Breast epithelium (tissue), 3 donors: Measurements from ENCODE around the gene AFAP1.

Experiments used
- POLR2A ChIP-seq: fragments of 450-650 bp; IDR thresholded peaks from one replicate; pipeline ENCODE4 v1.6.1; 2016; ENCODE audit warnings: antibody characterized with exemption, mild to moderate bottlenecking, moderate library complexity
- POLR2AphosphoS5 ChIP-seq, 3 donors: sonication (generic); formaldehyde crosslinking; IDR thresholded peaks; one replicate each; pipeline ENCODE4 v1.6.1; 2017; ENCODE audit warnings: antibody characterized with exemption in 3 of 3
- TF ChIP-seq, protein P1 (sequence below), 3 donors: fragments of 450-650 bp; IDR thresholded peaks; one replicate each; pipeline ENCODE4 v1.5.1; 2016 to 2017; ENCODE audit warnings: antibody characterized with exemption in 3 of 3, mild to moderate bottlenecking in 3 of 3, moderate library complexity in 3 of 3

- TF ChIP-seq, protein P1, sequence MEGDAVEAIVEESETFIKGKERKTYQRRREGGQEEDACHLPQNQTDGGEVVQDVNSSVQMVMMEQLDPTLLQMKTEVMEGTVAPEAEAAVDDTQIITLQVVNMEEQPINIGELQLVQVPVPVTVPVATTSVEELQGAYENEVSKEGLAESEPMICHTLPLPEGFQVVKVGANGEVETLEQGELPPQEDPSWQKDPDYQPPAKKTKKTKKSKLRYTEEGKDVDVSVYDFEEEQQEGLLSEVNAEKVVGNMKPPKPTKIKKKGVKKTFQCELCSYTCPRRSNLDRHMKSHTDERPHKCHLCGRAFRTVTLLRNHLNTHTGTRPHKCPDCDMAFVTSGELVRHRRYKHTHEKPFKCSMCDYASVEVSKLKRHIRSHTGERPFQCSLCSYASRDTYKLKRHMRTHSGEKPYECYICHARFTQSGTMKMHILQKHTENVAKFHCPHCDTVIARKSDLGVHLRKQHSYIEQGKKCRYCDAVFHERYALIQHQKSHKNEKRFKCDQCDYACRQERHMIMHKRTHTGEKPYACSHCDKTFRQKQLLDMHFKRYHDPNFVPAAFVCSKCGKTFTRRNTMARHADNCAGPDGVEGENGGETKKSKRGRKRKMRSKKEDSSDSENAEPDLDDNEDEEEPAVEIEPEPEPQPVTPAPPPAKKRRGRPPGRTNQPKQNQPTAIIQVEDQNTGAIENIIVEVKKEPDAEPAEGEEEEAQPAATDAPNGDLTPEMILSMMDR (IDR thresholded peaks at IDR 0.05), result no peak
- no peak for TF ChIP-seq POLR2A
- no peak for TF ChIP-seq POLR2AphosphoS5 (IDR thresholded peaks at IDR 0.05)
Observed at GRCh38 chr4:7740866-7741525, 198.7 kb downstream of the AFAP1 start.
